OCI-LY7 (cell line): ENCODE measurements around the gene GNAZ. TPM values are rescaled to one million over a fixed set of nuclear protein-coding genes. Genes with fewer than 3 reads are reported as not detected.

Experiments used
- BruUV-seq: library from RNA; stranded (reverse); fragments of 400-500 nt; replicated peaks from 2 replicates; lab custom pipeline; 2021; lab: Mats Ljungman, UMichigan
- CTCF ChIA-PET: fragments of 300-600 bp; sonication (Branson Sonifier 250); formaldehyde crosslinking; loops from one replicate; lab custom pipeline; 2022; ENCODE audit warnings: antibody characterized with exemption; ENCODE audit not compliant: unreplicated experiment; lab: Charles Lee
- POLR2A ChIA-PET: fragments of 300-600 bp; sonication (Branson Sonifier 250); formaldehyde crosslinking; loops from one replicate; lab custom pipeline; 2022; ENCODE audit warnings: antibody characterized with exemption; lab: Charles Lee
- DNase-seq: peaks from one replicate; pipeline ENCODE4 v3.0.0-alpha.2; 2015; ENCODE audit warnings: low spot score
- H2AFZ ChIP-seq: fragments of 200-600 bp; sonication (generic), shearing (Covaris generic); 2 replicates; pipeline ENCODE4 v1.6.1; 2014; ENCODE audit warnings: mild to moderate bottlenecking, antibody characterized with exemption, low read length, moderate library complexity
- H3K27ac ChIP-seq: fragments of 200-600 bp; sonication (generic); 2 replicates; pipeline ENCODE4 v1.5.1; 2014; ENCODE audit warnings: mixed run types, low read depth, mild to moderate bottlenecking, moderate library complexity, low read length, inconsistent platforms; ENCODE audit not compliant: poor library complexity, severe bottlenecking
- H3K36me3 ChIP-seq: fragments of 200-600 bp; sonication (generic); 2 replicates; pipeline ENCODE4 v1.6.1; 2014; ENCODE audit warnings: mild to moderate bottlenecking, antibody characterized with exemption, low read length, moderate library complexity, mixed read lengths; ENCODE audit not compliant: insufficient read depth
- H3K4me1 ChIP-seq: fragments of 200-600 bp; sonication (generic); 2 replicates; pipeline ENCODE4 v1.5.1; 2014; ENCODE audit warnings: mild to moderate bottlenecking, low read length; ENCODE audit not compliant: insufficient read depth, poor library complexity, severe bottlenecking
- H3K4me2 ChIP-seq: fragments of 200-600 bp; sonication (generic); 2 replicates; pipeline ENCODE4 v1.6.1; 2014; ENCODE audit warnings: mild to moderate bottlenecking, low read length
- H3K4me3 ChIP-seq: fragments of 200-600 bp; sonication (generic); 2 replicates; pipeline ENCODE4 v1.5.1; 2014; ENCODE audit warnings: mild to moderate bottlenecking, low read depth, low read length; ENCODE audit not compliant: poor library complexity, severe bottlenecking
- H3K79me2 ChIP-seq: fragments of 200-600 bp; sonication (generic); 2 replicates; pipeline ENCODE4 v1.6.1; 2016; ENCODE audit warnings: low read depth, mild to moderate bottlenecking, low read length, moderate library complexity, mixed read lengths; ENCODE audit not compliant: insufficient read depth
- H3K9me2 ChIP-seq: fragments of 200-600 bp; sonication (generic); 2 replicates; pipeline ENCODE4 v1.6.1; 2016; ENCODE audit warnings: mild to moderate bottlenecking, low read length, mixed read lengths; ENCODE audit not compliant: insufficient read depth
- H3K9me3 ChIP-seq: fragments of 200-600 bp; sonication (generic); 2 replicates; pipeline ENCODE4 v1.6.1; 2014; ENCODE audit warnings: mild to moderate bottlenecking, mixed run types, low read length, mixed read lengths
- H4K20me1 ChIP-seq: fragments of 200-600 bp; sonication (generic); 2 replicates; pipeline ENCODE4 v1.6.1; 2014; ENCODE audit warnings: mild to moderate bottlenecking, antibody characterized with exemption, low read length, moderate library complexity, mixed read lengths; ENCODE audit not compliant: insufficient read depth
- EZH2phosphoT487 ChIP-seq: fragments of 200-600 bp; sonication (generic); IDR thresholded peaks from 2 replicates; pipeline ENCODE4 v1.6.1; 2018; ENCODE audit warnings: low read depth, borderline replicate concordance, mild to moderate bottlenecking, mixed run types, antibody characterized with exemption, low read length, moderate library complexity, mixed read lengths
- intact Hi-C: fragments of 100-400 bp; cut with micrococcal nuclease; formaldehyde crosslinking; loops from one replicate; pipeline ENCODE4 v1.10.0; 2022; ENCODE audit not compliant: unreplicated experiment
- total RNA-seq, 2 experiments: library from RNA; depleted of rRNA in 1 of 2; stranded (reverse); fragments of >200 nt in 1 of 2; shearing (Covaris generic) in 1 of 2; gene quantifications; 2 replicates each; pipeline ENCODE4 v1.2.3, GENCODE V29; 2014 to 2022
- TF ChIP-seq, protein P1 (sequence below): fragments of 200-600 bp; sonication (generic); conservative IDR thresholded peaks from 2 replicates; pipeline ENCODE4 v1.5.1; 2014; ENCODE audit warnings: mild to moderate bottlenecking, antibody characterized with exemption, low read length, moderate library complexity, mixed read lengths

The GNAZ gene
- total RNA-seq, 2 experiments from 2014 or later: 38.5 to 46.4 TPM

DNA sequence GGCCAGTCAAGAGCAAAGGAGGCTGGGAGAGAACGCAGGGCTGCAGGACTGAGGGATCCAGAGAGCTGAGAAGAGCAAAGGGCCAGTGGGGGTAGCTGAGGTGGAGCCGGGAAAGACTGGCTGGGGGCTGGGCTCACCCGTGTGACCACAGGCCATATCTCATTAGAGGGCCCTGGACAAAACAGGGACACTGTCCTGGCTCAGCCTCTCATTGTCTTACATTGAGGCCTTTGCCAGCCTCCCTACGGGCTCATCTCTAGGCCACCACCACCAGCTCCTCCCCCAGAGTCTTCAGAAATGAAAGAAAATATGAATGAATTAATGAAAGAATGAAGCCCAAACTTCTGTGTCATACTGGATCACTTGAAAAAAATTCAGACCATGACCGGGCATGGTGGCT, 84.1 kb downstream of the GNAZ start:
- intact Hi-C loops: no loop called here
- BruUV-seq: no TSS peak
- TF ChIP-seq EZH2phosphoT487: no peak
- TF ChIP-seq, protein P1, sequence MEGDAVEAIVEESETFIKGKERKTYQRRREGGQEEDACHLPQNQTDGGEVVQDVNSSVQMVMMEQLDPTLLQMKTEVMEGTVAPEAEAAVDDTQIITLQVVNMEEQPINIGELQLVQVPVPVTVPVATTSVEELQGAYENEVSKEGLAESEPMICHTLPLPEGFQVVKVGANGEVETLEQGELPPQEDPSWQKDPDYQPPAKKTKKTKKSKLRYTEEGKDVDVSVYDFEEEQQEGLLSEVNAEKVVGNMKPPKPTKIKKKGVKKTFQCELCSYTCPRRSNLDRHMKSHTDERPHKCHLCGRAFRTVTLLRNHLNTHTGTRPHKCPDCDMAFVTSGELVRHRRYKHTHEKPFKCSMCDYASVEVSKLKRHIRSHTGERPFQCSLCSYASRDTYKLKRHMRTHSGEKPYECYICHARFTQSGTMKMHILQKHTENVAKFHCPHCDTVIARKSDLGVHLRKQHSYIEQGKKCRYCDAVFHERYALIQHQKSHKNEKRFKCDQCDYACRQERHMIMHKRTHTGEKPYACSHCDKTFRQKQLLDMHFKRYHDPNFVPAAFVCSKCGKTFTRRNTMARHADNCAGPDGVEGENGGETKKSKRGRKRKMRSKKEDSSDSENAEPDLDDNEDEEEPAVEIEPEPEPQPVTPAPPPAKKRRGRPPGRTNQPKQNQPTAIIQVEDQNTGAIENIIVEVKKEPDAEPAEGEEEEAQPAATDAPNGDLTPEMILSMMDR: no peak
- CTCF ChIA-PET: no interaction called here
- H2AFZ ChIP-seq: no peak overlapping the region
- DNase-seq: no peak
- H3K9me2 ChIP-seq: no peaks in the 10 kb centered on the region
- POLR2A ChIA-PET: interaction anchor here (0.6 to 2.4 kb wide), 4 partner anchors 9 to 223 kb away, joined by 3 to 17 read pairs (median 6); partner anchors contain the start of gene RAB36
- no peak overlapping the region for H3K4me2 ChIP-seq
- no peaks in the 10 kb centered on the region for H3K36me3 ChIP-seq
- H3K79me2 ChIP-seq: no peaks in the 10 kb centered on the region
- H3K9me3 ChIP-seq: no peaks in the 10 kb centered on the region
- H3K4me1 ChIP-seq: peaks cover 61% of the 10 kb centered on the region
- no peak overlapping the region for H3K4me3 ChIP-seq
- no peak overlapping the region for H3K27ac ChIP-seq
- H4K20me1 ChIP-seq: no peaks in the 10 kb centered on the region

DNA sequence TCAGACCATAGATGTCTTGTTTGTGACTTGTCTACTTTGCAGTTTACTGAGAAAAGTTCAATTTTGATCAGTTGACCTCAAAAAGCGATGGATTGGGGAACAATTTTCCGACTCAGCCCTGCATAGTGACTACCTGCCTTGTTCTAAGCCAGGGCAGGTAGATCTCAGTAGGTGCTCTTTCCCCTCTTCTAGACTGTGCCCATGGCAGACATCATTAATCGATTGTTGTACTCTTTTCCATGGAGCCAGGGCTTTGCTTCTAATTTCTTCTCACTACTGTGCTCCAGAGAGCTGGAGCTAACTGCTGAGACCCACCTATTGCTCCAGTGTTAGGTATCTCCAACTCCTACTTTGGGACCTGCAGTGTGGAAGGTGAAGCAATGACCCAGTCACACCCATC, 84.8 kb downstream of the GNAZ start:
- H3K9me3 ChIP-seq: no peaks in the 10 kb centered on the region
- BruUV-seq: no TSS peak
- H3K4me3 ChIP-seq: no peak overlapping the region
- H4K20me1 ChIP-seq: no peaks in the 10 kb centered on the region
- H3K36me3 ChIP-seq: no peaks in the 10 kb centered on the region
- H3K79me2 ChIP-seq: no peaks in the 10 kb centered on the region
- peaks cover 58% of the 10 kb centered on the region for H3K4me1 ChIP-seq
- H3K4me2 ChIP-seq: no peak overlapping the region
- CTCF ChIA-PET: no interaction called here
- no peak overlapping the region for H2AFZ ChIP-seq
- intact Hi-C loops: no loop called here
- no peak overlapping the region for H3K27ac ChIP-seq
- no peaks in the 10 kb centered on the region for H3K9me2 ChIP-seq
- no peak for TF ChIP-seq EZH2phosphoT487
- POLR2A ChIA-PET: interaction anchor here (1.2 kb wide), 1 partner anchor 8 kb away, joined by 3 read pairs; no protein-coding TSS in a partner anchor
- DNase-seq: no peak

DNA sequence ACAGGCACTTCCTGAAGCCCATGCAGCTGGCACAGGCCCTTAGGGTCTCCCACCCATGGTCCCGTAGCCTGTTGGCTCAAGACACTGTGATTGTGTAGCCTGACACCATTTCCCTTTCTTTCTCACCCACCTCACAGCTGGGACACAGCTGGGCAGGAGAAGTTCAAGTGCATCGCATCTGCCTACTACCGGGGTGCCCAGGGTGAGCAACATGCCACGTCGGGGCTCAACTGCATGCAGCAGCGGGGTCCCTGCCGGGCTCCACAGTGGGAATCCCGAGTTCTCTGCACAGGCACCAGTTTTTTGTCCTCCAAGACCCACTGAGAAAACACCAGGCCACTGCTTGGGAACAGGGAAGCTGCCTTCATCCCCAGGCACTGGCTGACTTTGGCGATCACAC, 85.5 kb downstream of the GNAZ start:
- intact Hi-C loops: no loop called here
- H3K36me3 ChIP-seq: no peaks in the 10 kb centered on the region
- BruUV-seq: no TSS peak
- H2AFZ ChIP-seq: no peak overlapping the region
- no peaks in the 10 kb centered on the region for H3K9me3 ChIP-seq
- CTCF ChIA-PET: interaction anchor here (0.6 kb wide), 1 partner anchor 150 kb away, joined by 3 read pairs; no protein-coding TSS in a partner anchor
- no peaks in the 10 kb centered on the region for H3K9me2 ChIP-seq
- H3K4me1 ChIP-seq: peaks cover 58% of the 10 kb centered on the region
- TF ChIP-seq, protein P1: no peak
- no peak for TF ChIP-seq EZH2phosphoT487
- H3K79me2 ChIP-seq: no peaks in the 10 kb centered on the region
- no peak overlapping the region for H3K4me3 ChIP-seq
- POLR2A ChIA-PET: interaction anchor here (2.0 kb wide), 1 partner anchor 11 kb away, joined by 4 read pairs; the partner anchor contains the start of gene RAB36
- no peaks in the 10 kb centered on the region for H4K20me1 ChIP-seq
- no peak for DNase-seq
- H3K4me2 ChIP-seq: peak overlapping the region; percentile 75; the same call in 1 of the 2 replicates
- H3K27ac ChIP-seq: peak overlapping the region; percentile 70
